HG03558 (cell line): ENCODE data around the gene ENO4.

ENCODE experiments used
- ATAC-seq: cut with Tn5 transposase; IDR thresholded peaks from one replicate; pipeline ENCODE4 v1.9.1; 2021; ENCODE audit warnings: moderate number of reproducible peaks; ENCODE audit not compliant: unreplicated experiment; ENCODE audit errors: extremely low read depth

The ENO4 gene

GRCh38 chr10:116849248-116850057 lies at the start of gene ENO4:
TSS of gene ENO4 (plus strand) at chr10:116849499. CDS start at chr10:116849567, 68 bp downstream.
- no peak for ATAC-seq

- ATAC-seq, result no peak
Measured at GRCh38 chr10:116800286-116800929, 48.9 kb upstream of the ENO4 start.

- ATAC-seq, result no peak
Measured at GRCh38 chr10:116801658-116802057, 47.6 kb upstream of the ENO4 start.

- no peak for ATAC-seq
Measured at GRCh38 chr10:116802474-116802873, 46.8 kb upstream of the ENO4 start.

- ATAC-seq, result no peak
Measured at GRCh38 chr10:116802876-116803275, 46.4 kb upstream of the ENO4 start.

GRCh38 chr10:116803451-116804249 lies 45.6 kb upstream of the ENO4 start:
- no peak for ATAC-seq

GRCh38 chr10:116808706-116809105 lies 40.6 kb upstream of the ENO4 start:
- no peak for ATAC-seq

- no peak for ATAC-seq
Measured at GRCh38 chr10:116809483-116810119, 39.7 kb upstream of the ENO4 start.

- ATAC-seq, result no peak
Measured at GRCh38 chr10:116810120-116810500, 39.2 kb upstream of the ENO4 start.

- ATAC-seq, result no peak
Measured at GRCh38 chr10:116810895-116811294, 38.4 kb upstream of the ENO4 start.

- no peak for ATAC-seq
Measured at GRCh38 chr10:116811691-116812090, 37.6 kb upstream of the ENO4 start.

GRCh38 chr10:116815641-116816415 lies 33.5 kb upstream of the ENO4 start:
- ATAC-seq, result no peak

- ATAC-seq, result no peak
Measured at GRCh38 chr10:116817178-116817577, 32.1 kb upstream of the ENO4 start.

GRCh38 chr10:116817780-116818343 lies 31.4 kb upstream of the ENO4 start:
- ATAC-seq, result no peak

- ATAC-seq, result no peak
Measured at GRCh38 chr10:116819999-116820677, 29.2 kb upstream of the ENO4 start.

GRCh38 chr10:116825901-116826300 lies 23.4 kb upstream of the ENO4 start:
- ATAC-seq, result no peak

- no peak for ATAC-seq
Measured at GRCh38 chr10:116826803-116827202, 22.5 kb upstream of the ENO4 start.

- no peak for ATAC-seq
Measured at GRCh38 chr10:116827214-116827671, 22.1 kb upstream of the ENO4 start.

GRCh38 chr10:116828116-116828515 lies 21.2 kb upstream of the ENO4 start:
- ATAC-seq, result no peak
